ENCODE measurements around the gene TJP3. TPM values are rescaled to one million over a fixed set of nuclear protein-coding genes. Genes with fewer than 3 reads are reported as not detected.

The TJP3 gene
- total RNA-seq, 3 donors from 2014 or later (not counting 1 experiment from before 2014, with no cell fraction given) = 1.1 to 2.9 (median 1.3) TPM

GRCh38 chr19:3660493-3661219, 47.5 kb upstream of the TJP3 start:
- no peak for DNase-seq

DNA sequence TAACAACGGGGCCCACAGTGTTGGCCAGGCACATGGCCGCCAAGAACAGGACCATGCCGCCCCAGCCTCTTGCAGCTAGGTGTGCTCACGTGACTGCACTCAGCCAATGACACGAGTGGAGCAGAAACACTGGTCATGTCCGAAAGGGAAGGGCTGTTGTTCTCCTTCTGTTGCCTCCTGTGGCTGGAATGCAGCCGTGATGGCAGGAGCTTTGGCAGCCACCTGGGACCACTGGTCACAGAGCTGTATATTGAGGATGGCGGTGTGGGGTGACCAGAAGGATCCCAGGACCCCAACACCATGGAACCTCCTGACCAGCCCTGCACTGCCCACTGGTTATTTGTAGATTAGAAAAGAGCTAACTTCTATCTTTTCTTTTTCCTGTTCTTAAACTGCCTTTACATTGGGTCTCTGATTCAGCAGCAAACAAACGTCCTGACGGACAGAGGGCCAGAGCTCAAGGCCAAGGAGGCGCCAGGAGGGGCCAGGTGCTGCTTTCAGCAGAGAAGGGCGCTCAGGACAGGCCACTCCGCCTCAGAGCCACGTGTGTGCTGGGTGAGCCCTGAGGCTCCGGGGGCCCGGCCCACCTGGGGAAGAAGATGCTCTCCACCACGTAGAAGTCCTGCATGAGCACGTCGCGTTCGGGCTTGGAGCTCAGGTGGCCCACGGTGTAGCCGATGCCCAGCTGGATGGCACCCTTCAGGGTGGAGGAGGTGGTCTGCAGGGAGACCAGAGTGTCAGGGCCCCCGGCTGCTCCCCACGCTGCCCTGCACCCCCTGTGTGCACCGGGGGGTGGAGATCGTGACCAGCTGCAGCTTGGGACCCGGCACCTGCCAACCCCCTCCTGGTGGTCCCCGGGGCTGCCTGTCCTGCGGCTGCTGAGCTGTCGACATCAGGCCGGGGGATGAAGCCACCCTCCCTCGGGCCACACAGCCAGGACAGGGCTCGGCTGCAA, 46.6 kb upstream of the TJP3 start:
- intact Hi-C loops (cut with micrococcal nuclease) = loop anchor here (10.0 kb wide), 1 partner anchor 543 kb away; no protein-coding TSS in a partner anchor
- Histone ChIP-seq H3K4me3 (ENCODE audit: low read length) (no peak overlapping the region), H3K27me3 (ENCODE audit: control insufficient read depth, insufficient read depth, low read length) (no peaks in the 10 kb centered on the region), H3K4me1 (ENCODE audit: control insufficient read depth, insufficient read depth, low read length) (peaks cover 14% of the 10 kb centered on the region), H3K27ac (ENCODE audit: low read length) (no peak overlapping the region), H3K36me3 (ENCODE audit: control insufficient read depth, insufficient read depth, low read length) (peaks cover 21% of the 10 kb centered on the region), H3K9me3 (ENCODE audit: control insufficient read depth, insufficient read depth, low read length) (no peaks in the 10 kb centered on the region)
- Mint-ChIP-seq H3K36me3 (no peaks in the 10 kb centered on the region), H3K9me3 (no peaks in the 10 kb centered on the region), H3K27me3 (ENCODE audit: low read depth in 2 of 2) (no peaks in the 10 kb centered on the region), H3K4me1 (peaks cover 6 to 8% of the 10 kb centered on the region in 2 donors), H3K27ac (no peak overlapping the region), H3K4me3 (no peak overlapping the region)
- 96% methylated on average over 34 of the region's 34 CpGs for WGBS (ENCODE audit: insufficient coverage)
- TF ChIP-seq, protein P1, sequence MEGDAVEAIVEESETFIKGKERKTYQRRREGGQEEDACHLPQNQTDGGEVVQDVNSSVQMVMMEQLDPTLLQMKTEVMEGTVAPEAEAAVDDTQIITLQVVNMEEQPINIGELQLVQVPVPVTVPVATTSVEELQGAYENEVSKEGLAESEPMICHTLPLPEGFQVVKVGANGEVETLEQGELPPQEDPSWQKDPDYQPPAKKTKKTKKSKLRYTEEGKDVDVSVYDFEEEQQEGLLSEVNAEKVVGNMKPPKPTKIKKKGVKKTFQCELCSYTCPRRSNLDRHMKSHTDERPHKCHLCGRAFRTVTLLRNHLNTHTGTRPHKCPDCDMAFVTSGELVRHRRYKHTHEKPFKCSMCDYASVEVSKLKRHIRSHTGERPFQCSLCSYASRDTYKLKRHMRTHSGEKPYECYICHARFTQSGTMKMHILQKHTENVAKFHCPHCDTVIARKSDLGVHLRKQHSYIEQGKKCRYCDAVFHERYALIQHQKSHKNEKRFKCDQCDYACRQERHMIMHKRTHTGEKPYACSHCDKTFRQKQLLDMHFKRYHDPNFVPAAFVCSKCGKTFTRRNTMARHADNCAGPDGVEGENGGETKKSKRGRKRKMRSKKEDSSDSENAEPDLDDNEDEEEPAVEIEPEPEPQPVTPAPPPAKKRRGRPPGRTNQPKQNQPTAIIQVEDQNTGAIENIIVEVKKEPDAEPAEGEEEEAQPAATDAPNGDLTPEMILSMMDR (IDR thresholded peaks at IDR 0.05) = no peak
- no peak for ATAC-seq
- no peak for DNase-seq

More at GRCh38 chr19:3660493-3661219, 47.5 kb upstream of the TJP3 start:
- Histone ChIP-seq H3K27ac (ENCODE audit: low read length) (no peak overlapping the region), H3K4me1 (ENCODE audit: control insufficient read depth, insufficient read depth, low read length) (peaks cover 7% of the 10 kb centered on the region), H3K27me3 (ENCODE audit: control insufficient read depth, insufficient read depth, low read length) (no peaks in the 10 kb centered on the region), H3K9me3 (ENCODE audit: control insufficient read depth, insufficient read depth, low read length) (no peaks in the 10 kb centered on the region), H3K36me3 (ENCODE audit: control insufficient read depth, insufficient read depth, low read length) (peaks cover 21% of the 10 kb centered on the region), H3K4me3 (ENCODE audit: low read length) (no peak overlapping the region)
- H3K4me1 Mint-ChIP-seq = no peaks in the 10 kb centered on the region
- ATAC-seq = no peak
- TF ChIP-seq, protein P1 (IDR thresholded peaks at IDR 0.05) = no peak
- 92% methylated on average over 23 of the region's 23 CpGs for WGBS (ENCODE audit: insufficient coverage)
- intact Hi-C loops (cut with micrococcal nuclease) = loop anchor here (10.0 kb wide), 1 partner anchor 544 kb away; no protein-coding TSS in a partner anchor
- H3K27me3 Mint-ChIP-seq (ENCODE audit: low read depth in 2 of 2) = no peaks in the 10 kb centered on the region
- no peaks in the 10 kb centered on the region for H3K9me3 Mint-ChIP-seq
- H3K4me3 Mint-ChIP-seq = no peak overlapping the region
- H3K27ac Mint-ChIP-seq = no peak overlapping the region
- H3K36me3 Mint-ChIP-seq = no peaks in the 10 kb centered on the region

- H3K27ac Mint-ChIP-seq = no peak overlapping the region
- H3K4me1 ChIP-seq (ENCODE audit: control insufficient read depth, insufficient read depth, low read length) = peaks cover 14% of the 10 kb centered on the region
- no peak for ATAC-seq
- TF ChIP-seq, protein P1 (IDR thresholded peaks at IDR 0.05) = no peak
- H3K27ac ChIP-seq (ENCODE audit: low read length) = no peak overlapping the region
- H3K27me3 Mint-ChIP-seq (ENCODE audit: low read depth in 2 of 2) = no peaks in the 10 kb centered on the region
- no peak for DNase-seq
- H3K4me3 ChIP-seq (ENCODE audit: low read length) = no peak overlapping the region
- no peaks in the 10 kb centered on the region for H3K9me3 ChIP-seq (ENCODE audit: control insufficient read depth, insufficient read depth, low read length)
- H3K4me3 Mint-ChIP-seq = no peak overlapping the region
- no peaks in the 10 kb centered on the region for H3K36me3 Mint-ChIP-seq
- peaks cover 6 to 16% of the 10 kb centered on the region in 2 donors for H3K4me1 Mint-ChIP-seq
- H3K9me3 Mint-ChIP-seq = no peaks in the 10 kb centered on the region
- 96% methylated on average over 18 of the region's 18 CpGs for WGBS (ENCODE audit: insufficient coverage)
- no peaks in the 10 kb centered on the region for H3K27me3 ChIP-seq (ENCODE audit: control insufficient read depth, insufficient read depth, low read length)
- H3K36me3 ChIP-seq (ENCODE audit: control insufficient read depth, insufficient read depth, low read length) = peaks cover 12% of the 10 kb centered on the region
- intact Hi-C loops (cut with micrococcal nuclease) = loop anchor here (10.0 kb wide), 1 partner anchor 541 kb away; no protein-coding TSS in a partner anchor
Measured at GRCh38 chr19:3663838-3664237, 44.3 kb upstream of the TJP3 start.
